Measurements from ENCODE around the gene ABHD4. TPM values are rescaled to one million over a fixed set of nuclear protein-coding genes. Genes with fewer than 3 reads are reported as not detected.

The ABHD4 gene
- total and polyA plus RNA-seq, 7 donors = 9.5 to 20.4 (median 18.0) TPM

GRCh38 chr14:22557846-22558220 is 40.3 kb upstream of the ABHD4 start:
- no peak for DNase-seq
- Histone ChIP-seq H3K27me3 (no peaks in the 10 kb centered on the region), H3K27ac (peak overlapping the region in 2 of 4 donors; percentile 62 to 71), H3K9me3 (no peaks in the 10 kb centered on the region), H3K36me3 (no peaks in the 10 kb centered on the region), H3K4me1 (peaks cover 0 to 32% (median 15%) of the 10 kb centered on the region in 4 donors), H3K4me3 (no peak overlapping the region)
- WGBS, 2 donors = 67 to 73% methylated on average over 1 of the region's 1 CpG
- TF ChIP-seq, protein P1, sequence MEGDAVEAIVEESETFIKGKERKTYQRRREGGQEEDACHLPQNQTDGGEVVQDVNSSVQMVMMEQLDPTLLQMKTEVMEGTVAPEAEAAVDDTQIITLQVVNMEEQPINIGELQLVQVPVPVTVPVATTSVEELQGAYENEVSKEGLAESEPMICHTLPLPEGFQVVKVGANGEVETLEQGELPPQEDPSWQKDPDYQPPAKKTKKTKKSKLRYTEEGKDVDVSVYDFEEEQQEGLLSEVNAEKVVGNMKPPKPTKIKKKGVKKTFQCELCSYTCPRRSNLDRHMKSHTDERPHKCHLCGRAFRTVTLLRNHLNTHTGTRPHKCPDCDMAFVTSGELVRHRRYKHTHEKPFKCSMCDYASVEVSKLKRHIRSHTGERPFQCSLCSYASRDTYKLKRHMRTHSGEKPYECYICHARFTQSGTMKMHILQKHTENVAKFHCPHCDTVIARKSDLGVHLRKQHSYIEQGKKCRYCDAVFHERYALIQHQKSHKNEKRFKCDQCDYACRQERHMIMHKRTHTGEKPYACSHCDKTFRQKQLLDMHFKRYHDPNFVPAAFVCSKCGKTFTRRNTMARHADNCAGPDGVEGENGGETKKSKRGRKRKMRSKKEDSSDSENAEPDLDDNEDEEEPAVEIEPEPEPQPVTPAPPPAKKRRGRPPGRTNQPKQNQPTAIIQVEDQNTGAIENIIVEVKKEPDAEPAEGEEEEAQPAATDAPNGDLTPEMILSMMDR (IDR thresholded peaks at IDR 0.05) = no peak
- TF ChIP-seq POLR2A (IDR thresholded peaks at IDR 0.05) = no peak
- intact Hi-C loops (cut with DNase I) = loop anchor here (1.0 to 10.0 kb wide), 4 partner anchors 95 to 264 kb away; no protein-coding TSS in a partner anchor

DNA sequence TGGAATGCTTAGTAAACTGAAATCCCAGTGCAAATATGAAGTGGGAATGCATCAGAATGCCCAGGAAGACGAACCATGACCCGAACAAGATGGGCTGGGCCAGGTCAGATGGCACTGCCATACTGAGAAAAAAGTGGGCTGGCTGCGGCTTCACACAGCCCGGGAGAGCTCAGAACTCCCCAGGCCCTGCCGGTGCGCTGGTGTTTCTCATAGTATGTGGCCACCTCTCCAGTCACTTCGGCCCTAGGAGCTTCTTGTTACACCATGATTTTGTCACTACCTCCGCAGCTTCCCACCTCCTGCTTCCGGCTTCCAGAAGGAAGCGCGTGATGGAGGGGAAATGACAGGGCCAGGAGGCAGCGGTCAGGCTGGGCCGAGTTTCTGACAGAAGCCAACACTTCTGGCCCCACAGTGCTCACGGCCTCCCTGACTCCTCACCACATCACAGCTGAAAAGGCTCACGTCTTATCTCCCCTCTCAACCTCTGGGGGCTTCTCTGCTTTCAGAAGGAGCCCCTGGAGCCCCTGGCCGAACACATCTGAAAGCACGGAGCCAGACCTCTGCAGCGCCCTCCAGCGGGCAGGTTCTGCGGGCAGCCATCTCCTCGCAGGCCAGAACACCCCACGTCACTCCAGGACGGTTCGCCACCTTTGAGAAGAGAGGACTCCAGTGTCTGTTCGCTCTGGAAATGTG is 39.7 kb upstream of the ABHD4 start:
- Histone ChIP-seq H3K4me3 (no peak overlapping the region), H3K27me3 (no peaks in the 10 kb centered on the region), H3K9me3 (no peaks in the 10 kb centered on the region), H3K4me1 (peaks cover 0 to 34% (median 15%) of the 10 kb centered on the region in 4 donors), H3K27ac (no peak overlapping the region), H3K36me3 (no peaks in the 10 kb centered on the region)
- TF ChIP-seq POLR2A (IDR thresholded peaks at IDR 0.05) = no peak
- TF ChIP-seq, protein P1 (IDR thresholded peaks at IDR 0.05) = no peak
- TF ChIP-seq POLR2AphosphoS5 (IDR thresholded peaks at IDR 0.05) = no peak
- TF ChIP-seq EP300 (IDR thresholded peaks at IDR 0.05) = no peak
- WGBS, 2 donors = 71 to 78% methylated on average over 25 of the region's 25 CpGs
- no peak for DNase-seq
- intact Hi-C loops (cut with DNase I) = loop anchor here (5.0 to 10.0 kb wide), 3 partner anchors 156 to 264 kb away; no protein-coding TSS in a partner anchor

- DNase-seq = no peak
- intact Hi-C loops (cut with DNase I) = loop anchor here (5.0 to 10.0 kb wide), 3 partner anchors 156 to 263 kb away; no protein-coding TSS in a partner anchor
- 50 to 69% methylated on average over 1 of the region's 1 CpG for WGBS, 2 donors
- H3K27me3 ChIP-seq = no peaks in the 10 kb centered on the region
- no peak overlapping the region for H3K4me3 ChIP-seq
- H3K4me1 ChIP-seq = peaks cover 0 to 41% (median 22%) of the 10 kb centered on the region in 4 donors
- no peak overlapping the region for H3K27ac ChIP-seq
- no peaks in the 10 kb centered on the region for H3K9me3 ChIP-seq
- H3K36me3 ChIP-seq = no peaks in the 10 kb centered on the region
- no peak for TF ChIP-seq EP300 (IDR thresholded peaks at IDR 0.05)
- no peak for TF ChIP-seq POLR2AphosphoS5 (IDR thresholded peaks at IDR 0.05)
- TF ChIP-seq, protein P1 (IDR thresholded peaks at IDR 0.05) = no peak
- no peak for TF ChIP-seq POLR2A (IDR thresholded peaks at IDR 0.05)
These were observed 39.1 kb upstream of the ABHD4 start for GRCh38 chr14:22559041-22559440.

- 22 to 38% methylated on average over 13 of the region's 13 CpGs for WGBS, 2 donors
- Histone ChIP-seq H3K27me3 (no peaks in the 10 kb centered on the region), H3K27ac (no peak overlapping the region), H3K36me3 (peaks cover 0 to 5% (median 0%) of the 10 kb centered on the region in 4 donors), H3K4me1 (peaks cover 0 to 58% (median 35%) of the 10 kb centered on the region in 4 donors), H3K4me3 (no peak overlapping the region), H3K9me3 (no peaks in the 10 kb centered on the region)
- no peak for DNase-seq
- TF ChIP-seq, protein P1 (IDR thresholded peaks at IDR 0.05) = no peak
- TF ChIP-seq EP300 (IDR thresholded peaks at IDR 0.05) (no peak), POLR2A (IDR thresholded peaks at IDR 0.05) (no peak), POLR2AphosphoS5 (IDR thresholded peaks at IDR 0.05) (no peak)
- intact Hi-C loops (cut with DNase I) = loop anchor here (10.0 kb wide), 1 partner anchor 424 kb away; the partner anchor contains the start of gene AJUBA
These were observed 37.3 kb upstream of the ABHD4 start for GRCh38 chr14:22560662-22561365.
